HEK293 (cell line): ENCODE measurements around the gene GAGE1.

Experiments
- MEIS1 ChIP-seq: sonication (generic); formaldehyde crosslinking; IDR thresholded peaks from 2 replicates; pipeline ENCODE4 v1.8.1; 2022; ENCODE audit warnings: missing genetic modification reagents, mild to moderate bottlenecking, borderline replicate concordance
- ZNF121 ChIP-seq: fragments of 450-650 bp; formaldehyde crosslinking; IDR thresholded peaks from 2 replicates; pipeline ENCODE4 v1.5.1; 2016; ENCODE audit warnings: missing biosample characterization, missing genetic modification characterization
- ZNF140 ChIP-seq: fragments of 450-650 bp; formaldehyde crosslinking; IDR thresholded peaks from 2 replicates; pipeline ENCODE4 v1.5.1; 2016; ENCODE audit warnings: missing biosample characterization, missing genetic modification characterization
- ZNF354C ChIP-seq: fragments of 450-650 bp; formaldehyde crosslinking; IDR thresholded peaks from 2 replicates; pipeline ENCODE4 v1.5.1; 2016; ENCODE audit warnings: missing biosample characterization, missing genetic modification characterization, low read depth, borderline replicate concordance
- ZNF558 ChIP-seq: fragments of 450-650 bp; formaldehyde crosslinking; IDR thresholded peaks from 2 replicates; pipeline ENCODE4 v1.5.1; 2016; ENCODE audit warnings: missing biosample characterization, missing genetic modification characterization
- ZNF561 ChIP-seq: fragments of 450-650 bp; IDR thresholded peaks from 2 replicates; pipeline ENCODE4 v1.5.1; 2018; ENCODE audit warnings: missing biosample characterization, missing genetic modification characterization, borderline replicate concordance
- TF ChIP-seq, protein P1 (sequence below): fragments of 450-650 bp; formaldehyde crosslinking; IDR thresholded peaks from 2 replicates; pipeline ENCODE4 v1.5.1; 2016; ENCODE audit warnings: missing biosample characterization, missing genetic modification characterization

DNA sequence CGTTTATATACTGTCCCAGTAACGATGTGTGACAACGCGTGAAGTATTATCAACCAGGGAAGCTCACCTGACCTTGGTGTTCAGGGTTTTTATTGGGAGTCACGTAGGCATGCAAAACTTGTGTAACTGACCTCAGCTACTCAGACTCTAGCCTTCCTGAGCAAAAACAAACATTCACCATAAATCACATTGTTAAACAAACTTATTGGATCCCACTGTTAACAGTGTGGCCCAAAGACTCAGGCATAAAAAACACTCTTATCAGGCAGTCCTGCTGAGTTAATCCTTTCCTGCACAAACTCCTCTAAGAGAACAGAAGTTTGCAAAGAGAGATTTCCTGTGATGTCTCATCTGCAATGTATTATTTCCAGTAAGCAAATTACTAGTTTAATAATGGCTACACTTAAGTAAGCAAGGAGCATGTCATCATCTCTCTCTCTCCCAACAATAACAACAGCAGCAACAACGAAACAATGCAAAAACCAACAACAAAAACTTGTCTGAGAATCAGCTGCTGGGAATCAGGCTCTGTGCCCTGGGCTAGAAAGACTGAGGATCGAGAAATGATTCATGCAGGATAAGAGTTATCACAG, 12.0 kb downstream of the GAGE1 start:
- TF ChIP-seq, protein P1, sequence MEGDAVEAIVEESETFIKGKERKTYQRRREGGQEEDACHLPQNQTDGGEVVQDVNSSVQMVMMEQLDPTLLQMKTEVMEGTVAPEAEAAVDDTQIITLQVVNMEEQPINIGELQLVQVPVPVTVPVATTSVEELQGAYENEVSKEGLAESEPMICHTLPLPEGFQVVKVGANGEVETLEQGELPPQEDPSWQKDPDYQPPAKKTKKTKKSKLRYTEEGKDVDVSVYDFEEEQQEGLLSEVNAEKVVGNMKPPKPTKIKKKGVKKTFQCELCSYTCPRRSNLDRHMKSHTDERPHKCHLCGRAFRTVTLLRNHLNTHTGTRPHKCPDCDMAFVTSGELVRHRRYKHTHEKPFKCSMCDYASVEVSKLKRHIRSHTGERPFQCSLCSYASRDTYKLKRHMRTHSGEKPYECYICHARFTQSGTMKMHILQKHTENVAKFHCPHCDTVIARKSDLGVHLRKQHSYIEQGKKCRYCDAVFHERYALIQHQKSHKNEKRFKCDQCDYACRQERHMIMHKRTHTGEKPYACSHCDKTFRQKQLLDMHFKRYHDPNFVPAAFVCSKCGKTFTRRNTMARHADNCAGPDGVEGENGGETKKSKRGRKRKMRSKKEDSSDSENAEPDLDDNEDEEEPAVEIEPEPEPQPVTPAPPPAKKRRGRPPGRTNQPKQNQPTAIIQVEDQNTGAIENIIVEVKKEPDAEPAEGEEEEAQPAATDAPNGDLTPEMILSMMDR (tag by site-specific recombination), result no peak
- TF ChIP-seq ZNF140 (tag by site-specific recombination), result no peak
- TF ChIP-seq ZNF558 (tag by site-specific recombination), result no peak
- no peak for TF ChIP-seq ZNF354C (tag by site-specific recombination)
- TF ChIP-seq ZNF561, result no peak
- no peak for TF ChIP-seq ZNF121 (tag by site-specific recombination)
- TF ChIP-seq MEIS1, result no peak
